Measurements from ENCODE around the gene ARRDC2.

DNA sequence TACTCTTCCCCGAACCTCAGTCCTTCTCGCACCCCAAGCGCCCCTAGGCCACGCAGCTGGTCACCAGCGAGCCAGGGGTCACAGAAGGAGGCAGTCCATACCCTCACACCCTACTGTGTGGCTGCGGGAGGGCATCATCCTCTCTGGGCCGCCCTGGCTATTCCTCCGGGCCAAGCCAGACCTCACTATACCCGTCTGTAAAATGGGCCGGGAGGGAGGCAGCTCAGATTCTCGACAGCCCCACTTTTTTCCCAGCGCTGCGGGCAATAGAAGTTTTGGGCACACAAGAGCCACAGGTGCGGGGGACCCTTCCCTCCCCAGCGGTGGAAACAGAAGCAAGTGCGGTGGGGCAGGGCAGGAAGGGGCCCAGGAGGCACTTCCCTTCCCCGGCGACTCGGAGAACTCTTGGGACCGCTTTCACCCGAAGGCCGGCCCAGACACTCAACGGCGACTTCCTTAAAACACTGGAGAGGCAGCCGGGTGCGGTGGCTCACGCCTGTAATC is 5.6 kb upstream of the ARRDC2 start:
- TF ChIP-seq, protein P1, sequence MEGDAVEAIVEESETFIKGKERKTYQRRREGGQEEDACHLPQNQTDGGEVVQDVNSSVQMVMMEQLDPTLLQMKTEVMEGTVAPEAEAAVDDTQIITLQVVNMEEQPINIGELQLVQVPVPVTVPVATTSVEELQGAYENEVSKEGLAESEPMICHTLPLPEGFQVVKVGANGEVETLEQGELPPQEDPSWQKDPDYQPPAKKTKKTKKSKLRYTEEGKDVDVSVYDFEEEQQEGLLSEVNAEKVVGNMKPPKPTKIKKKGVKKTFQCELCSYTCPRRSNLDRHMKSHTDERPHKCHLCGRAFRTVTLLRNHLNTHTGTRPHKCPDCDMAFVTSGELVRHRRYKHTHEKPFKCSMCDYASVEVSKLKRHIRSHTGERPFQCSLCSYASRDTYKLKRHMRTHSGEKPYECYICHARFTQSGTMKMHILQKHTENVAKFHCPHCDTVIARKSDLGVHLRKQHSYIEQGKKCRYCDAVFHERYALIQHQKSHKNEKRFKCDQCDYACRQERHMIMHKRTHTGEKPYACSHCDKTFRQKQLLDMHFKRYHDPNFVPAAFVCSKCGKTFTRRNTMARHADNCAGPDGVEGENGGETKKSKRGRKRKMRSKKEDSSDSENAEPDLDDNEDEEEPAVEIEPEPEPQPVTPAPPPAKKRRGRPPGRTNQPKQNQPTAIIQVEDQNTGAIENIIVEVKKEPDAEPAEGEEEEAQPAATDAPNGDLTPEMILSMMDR (IDR thresholded peaks at IDR 0.05), result no peak
- TF ChIP-seq EP300 (IDR thresholded peaks at IDR 0.05), result no peak

Measured in tibial nerve (tissue), 4 donors.